Smooth muscle cell (in vitro differentiated cells): ENCODE measurements around the gene LAG3. TPM values are rescaled to one million over a fixed set of nuclear protein-coding genes. Genes with fewer than 3 reads are reported as not detected.

Source experiments
- DNase-seq: peaks from one replicate; lab custom pipeline; 2025; ENCODE audit not compliant: unreplicated experiment; lab: John Stamatoyannopoulos, UW
- H2AFZ ChIP-seq: fragments of 200-600 bp; sonication (generic); 2 replicates; pipeline ENCODE4 v1.6.0; 2016; ENCODE audit warnings: antibody characterized with exemption, low read depth, mild to moderate bottlenecking
- H3F3A ChIP-seq: fragments of 200-600 bp; sonication (generic); 2 replicates; pipeline ENCODE4 v1.6.0; 2017; ENCODE audit warnings: antibody characterized with exemption, low read depth
- H3K27ac ChIP-seq: fragments of 200-600 bp; sonication (generic); 2 replicates; pipeline ENCODE4 v1.5.1; 2016; ENCODE audit warnings: low read depth, mild to moderate bottlenecking
- H3K27me3 ChIP-seq: fragments of 200-600 bp; sonication (generic); 2 replicates; pipeline ENCODE4 v1.6.1; 2016; ENCODE audit warnings: low read depth, mild to moderate bottlenecking
- H3K36me3 ChIP-seq: fragments of 200-600 bp; sonication (generic); 2 replicates; pipeline ENCODE4 v1.5.1; 2016; ENCODE audit warnings: low read depth
- H3K4me1 ChIP-seq: fragments of 200-600 bp; sonication (generic); 2 replicates; pipeline ENCODE4 v1.5.1; 2016; ENCODE audit warnings: low read depth
- H3K4me2 ChIP-seq: fragments of 200-600 bp; sonication (generic); 2 replicates; pipeline ENCODE4 v1.6.0; 2016; ENCODE audit warnings: mild to moderate bottlenecking
- H3K4me3 ChIP-seq: fragments of 200-600 bp; sonication (generic); 2 replicates; pipeline ENCODE4 v1.5.1; 2016; ENCODE audit warnings: mild to moderate bottlenecking
- H3K79me2 ChIP-seq: fragments of 200-600 bp; sonication (generic); 2 replicates; pipeline ENCODE4 v1.6.0; 2016; ENCODE audit warnings: low read depth, mild to moderate bottlenecking
- H3K9ac ChIP-seq: fragments of 200-600 bp; sonication (generic); 2 replicates; pipeline ENCODE4 v1.6.0; 2016; ENCODE audit warnings: low read depth
- H3K9me3 ChIP-seq: fragments of 200-600 bp; sonication (generic); replicated peaks from 2 replicates; pipeline ENCODE4 v1.5.1; 2016; ENCODE audit warnings: low read depth
- H4K20me1 ChIP-seq: fragments of 200-600 bp; sonication (generic); 2 replicates; pipeline ENCODE4 v1.6.0; 2016; ENCODE audit warnings: low read depth
- WGBS: methylation state at CpG from one replicate; pipeline ENCODE4 v1.1.7; 2016; ENCODE audit warnings: low lambda C conversion rate; 5-methylcytosine and 5-hydroxymethylcytosine counted together
- polyA plus RNA-seq: library from polyadenylated mRNA; unstranded; fragments of >200 nt; fragmentation: Nextera tagmentation; extraction: Ambion mirVana; gene quantifications from 2 replicates; pipeline ENCODE4 v1.2.1, GENCODE V29; 2016
- total RNA-seq: library from RNA; depleted of rRNA; stranded (reverse); fragments of >200 nt; gene quantifications from 2 replicates; pipeline ENCODE4 v1.2.3, GENCODE V29; 2014
- TF ChIP-seq, protein P1 (sequence below): fragments of 200-600 bp; sonication (generic); IDR thresholded peaks from 2 replicates; pipeline ENCODE4 v1.5.1; 2017; ENCODE audit warnings: borderline replicate concordance, mild to moderate bottlenecking, antibody characterized with exemption; ENCODE audit not compliant: insufficient read depth, poor library complexity, severe bottlenecking

The LAG3 gene
- total and polyA plus RNA-seq, 2 experiments from 2014 or later, result 0.18 to 1.7 TPM

- H3K9ac ChIP-seq, result peak overlapping the region; percentile 80
- 16% methylated on average over 9 of the region's 10 CpGs for WGBS
- H3F3A ChIP-seq, result peaks cover 3% of the 10 kb centered on the region
- H4K20me1 ChIP-seq, result no peaks in the 10 kb centered on the region
- H3K27ac ChIP-seq, result peak overlapping the region; percentile 90
- no peak for DNase-seq
- H2AFZ ChIP-seq, result no peak overlapping the region
- H3K9me3 ChIP-seq, result no peaks in the 10 kb centered on the region
- TF ChIP-seq, protein P1, sequence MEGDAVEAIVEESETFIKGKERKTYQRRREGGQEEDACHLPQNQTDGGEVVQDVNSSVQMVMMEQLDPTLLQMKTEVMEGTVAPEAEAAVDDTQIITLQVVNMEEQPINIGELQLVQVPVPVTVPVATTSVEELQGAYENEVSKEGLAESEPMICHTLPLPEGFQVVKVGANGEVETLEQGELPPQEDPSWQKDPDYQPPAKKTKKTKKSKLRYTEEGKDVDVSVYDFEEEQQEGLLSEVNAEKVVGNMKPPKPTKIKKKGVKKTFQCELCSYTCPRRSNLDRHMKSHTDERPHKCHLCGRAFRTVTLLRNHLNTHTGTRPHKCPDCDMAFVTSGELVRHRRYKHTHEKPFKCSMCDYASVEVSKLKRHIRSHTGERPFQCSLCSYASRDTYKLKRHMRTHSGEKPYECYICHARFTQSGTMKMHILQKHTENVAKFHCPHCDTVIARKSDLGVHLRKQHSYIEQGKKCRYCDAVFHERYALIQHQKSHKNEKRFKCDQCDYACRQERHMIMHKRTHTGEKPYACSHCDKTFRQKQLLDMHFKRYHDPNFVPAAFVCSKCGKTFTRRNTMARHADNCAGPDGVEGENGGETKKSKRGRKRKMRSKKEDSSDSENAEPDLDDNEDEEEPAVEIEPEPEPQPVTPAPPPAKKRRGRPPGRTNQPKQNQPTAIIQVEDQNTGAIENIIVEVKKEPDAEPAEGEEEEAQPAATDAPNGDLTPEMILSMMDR, result no peak
- H3K4me1 ChIP-seq, result peaks cover 5% of the 10 kb centered on the region
- H3K4me3 ChIP-seq, result peak overlapping the region; percentile 80
- H3K4me2 ChIP-seq, result peak overlapping the region; percentile 92
- peaks cover 7% of the 10 kb centered on the region for H3K36me3 ChIP-seq
- no peaks in the 10 kb centered on the region for H3K27me3 ChIP-seq
- H3K79me2 ChIP-seq, result peaks cover 3% of the 10 kb centered on the region
These were observed 47.9 kb upstream of the LAG3 start for GRCh38 chr12:6724409-6724797.

- H3K9ac ChIP-seq, result no peak overlapping the region
- TF ChIP-seq, protein P1, result no peak
- no peaks in the 10 kb centered on the region for H4K20me1 ChIP-seq
- no peaks in the 10 kb centered on the region for H3K27me3 ChIP-seq
- no peaks in the 10 kb centered on the region for H3K9me3 ChIP-seq
- H2AFZ ChIP-seq, result no peak overlapping the region
- H3K4me1 ChIP-seq, result peaks cover 5% of the 10 kb centered on the region
- H3F3A ChIP-seq, result peaks cover 3% of the 10 kb centered on the region
- H3K4me3 ChIP-seq, result no peak overlapping the region
- H3K4me2 ChIP-seq, result no peak overlapping the region
- no peak overlapping the region for H3K27ac ChIP-seq
- peaks cover 3% of the 10 kb centered on the region for H3K79me2 ChIP-seq
- WGBS, result 96% methylated on average over 7 of the region's 7 CpGs
- DNase-seq, result no peak
- H3K36me3 ChIP-seq, result peaks cover 13% of the 10 kb centered on the region
These were observed 47.0 kb upstream of the LAG3 start for GRCh38 chr12:6725350-6725749.

- Histone ChIP-seq H4K20me1 (no peaks in the 10 kb centered on the region), H2AFZ (no peak overlapping the region), H3K4me3 (no peak overlapping the region), H3K4me1 (no peaks in the 10 kb centered on the region), H3K27me3 (no peaks in the 10 kb centered on the region), H3K9ac (no peak overlapping the region), H3K79me2 (peaks cover 3% of the 10 kb centered on the region), H3K27ac (no peak overlapping the region), H3K9me3 (no peaks in the 10 kb centered on the region), H3K36me3 (peaks cover 13% of the 10 kb centered on the region), H3K4me2 (no peak overlapping the region), H3F3A (no peaks in the 10 kb centered on the region)
- DNase-seq, result no peak
- TF ChIP-seq, protein P1, result no peak
- 99% methylated on average over 18 of the region's 18 CpGs for WGBS
These were observed 43.1 kb upstream of the LAG3 start for GRCh38 chr12:6729186-6729585.

DNA sequence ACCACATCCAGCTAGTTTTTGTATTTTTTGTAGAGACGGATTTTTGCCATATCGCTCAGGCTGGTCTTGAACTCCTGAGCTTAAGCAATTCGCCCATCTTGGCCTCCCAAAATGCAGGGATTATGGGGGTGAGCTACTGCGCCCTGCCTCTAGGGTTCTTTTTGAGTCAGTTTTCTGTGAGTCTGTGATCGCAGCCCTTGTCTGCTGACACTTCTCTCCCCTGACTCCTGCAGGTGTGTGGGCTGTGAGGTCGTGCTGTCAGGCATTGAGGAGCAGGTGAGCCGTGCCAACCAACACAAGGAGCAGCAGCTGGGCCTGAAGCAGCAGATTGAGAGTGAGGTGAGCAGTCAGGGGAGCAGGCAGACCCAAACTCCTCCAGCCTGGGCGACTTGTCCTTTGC is 42.2 kb upstream of the LAG3 start:
- WGBS, result 97% methylated on average over 8 of the region's 8 CpGs
- Histone ChIP-seq H3K27ac (no peak overlapping the region), H3K9me3 (no peaks in the 10 kb centered on the region), H4K20me1 (no peaks in the 10 kb centered on the region), H3K4me3 (no peak overlapping the region), H3K4me2 (no peak overlapping the region), H3K79me2 (no peaks in the 10 kb centered on the region), H3K36me3 (peaks cover 13% of the 10 kb centered on the region), H3K4me1 (no peaks in the 10 kb centered on the region), H3F3A (peaks cover 9% of the 10 kb centered on the region), H2AFZ (no peak overlapping the region), H3K9ac (no peak overlapping the region), H3K27me3 (no peaks in the 10 kb centered on the region)
- TF ChIP-seq, protein P1, result no peak
- DNase-seq, result no peak
